Aorta (tissue), 5 donors: ENCODE data around the gene FERMT2. TPM values are rescaled to one million over a fixed set of nuclear protein-coding genes. Genes with fewer than 3 reads are reported as not detected.
"Not testable (repeated sequence)": the region's sequence is repeated elsewhere in the genome, so short reads cannot be mapped to it uniquely, and the experiment has no call there.

Experiments used
- ATAC-seq: fragments of 200-7000 bp; cut with Tn5 transposase; one replicate; pipeline ENCODE4 v1.9.1; 2022; ENCODE audit warnings: moderate library complexity; ENCODE audit not compliant: low FRiP score
- DNase-seq, 2 donors: peaks; one replicate each; pipeline ENCODE4 v3.0.0-alpha.2; 2020
- H3K27ac ChIP-seq, 2 donors: one replicate each; pipeline ENCODE4 v1.5.1; 2013; ENCODE audit warnings: low read length in 2 of 2, mild to moderate bottlenecking in 2 of 2, moderate library complexity in 2 of 2, control low read depth in 1 of 2, inconsistent platforms in 1 of 2, low read depth in 1 of 2
- H3K27me3 ChIP-seq, 2 donors: one replicate each; pipeline ENCODE4 v1.6.1; 2013; ENCODE audit warnings: control low read depth in 1 of 2, low read length in 1 of 2, mild to moderate bottlenecking in 1 of 2, moderate library complexity in 1 of 2; ENCODE audit not compliant: insufficient read depth in 2 of 2, control insufficient read depth in 1 of 2
- H3K36me3 ChIP-seq, 2 donors: one replicate each; pipeline ENCODE4 v1.6.1; 2013; ENCODE audit warnings: control low read depth in 1 of 2, low read length in 1 of 2, mild to moderate bottlenecking in 1 of 2; ENCODE audit not compliant: insufficient read depth in 2 of 2, control insufficient read depth in 1 of 2
- H3K4me1 ChIP-seq, 2 donors: one replicate each; pipeline ENCODE4 v1.6.1; 2013; ENCODE audit warnings: low read length in 2 of 2, control low read depth in 1 of 2, mild to moderate bottlenecking in 1 of 2, moderate library complexity in 1 of 2; ENCODE audit not compliant: insufficient read depth in 2 of 2, control insufficient read depth in 1 of 2
- H3K4me3 ChIP-seq, 2 donors: one replicate each; pipeline ENCODE4 v1.5.1; 2013; ENCODE audit warnings: low read length in 2 of 2, control low read depth in 1 of 2, mild to moderate bottlenecking in 1 of 2
- H3K9me3 ChIP-seq: one replicate; pipeline ENCODE4 v1.6.1; 2013; ENCODE audit warnings: mild to moderate bottlenecking, low read length; ENCODE audit not compliant: control insufficient read depth
- WGBS, 2 donors: extraction: QIAGEN DNeasy Blood & Tissue Kit; methylation state at CpG; one replicate each; pipeline ENCODE4 v1.1.7; 2013; 5-methylcytosine and 5-hydroxymethylcytosine counted together
- intact Hi-C, 2 donors: fragments of 100-400 bp; cut with DNase I; formaldehyde crosslinking; loops; one replicate each; pipeline versions ENCODE4 v1.14.2 to v1.15.0; 2022
- polyA plus RNA-seq, 2 donors: library from polyadenylated mRNA; stranded (reverse); fragments of 200-250 nt; gene quantifications; one replicate each; pipeline ENCODE4 v1.2.3, GENCODE V29; 2013
- total RNA-seq, 2 donors: library from RNA; stranded (reverse); fragmentation: NEBNext Ultra II Directional; extraction: Animal tissue kit (Norgen Biotek cat#: 25700); gene quantifications; one replicate each; pipeline ENCODE4 v1.2.1, GENCODE V29; 2021
- donor health status: healthy with polysubstance abuse.
- donor health status: Bipolar disorder and iron deficiency.
- donor health status: DM: no; HTN: no; CAD: no.
- donor health status: DM: no; HTN: no; CAD: no.
- donor health status: DM: yes; HTN: yes; CAD: no.

FERMT2 gene
- total and polyA plus RNA-seq, 4 donors: 63.0 to 310 (median 162) TPM

GRCh38 chr14:52935833-52936232, 15.0 kb downstream of the FERMT2 start:
- H3K9me3 ChIP-seq: no peaks in the 10 kb centered on the region
- H3K4me1 ChIP-seq: peaks cover 4 to 6% of the 10 kb centered on the region in 2 donors
- no peak for ATAC-seq
- WGBS, 2 donors: 26 to 39% methylated on average over 3 of the region's 3 CpGs
- H3K36me3 ChIP-seq: no peaks in the 10 kb centered on the region
- intact Hi-C loops: no loop called here
- no peak for DNase-seq
- no peaks in the 10 kb centered on the region for H3K27me3 ChIP-seq
- H3K27ac ChIP-seq: peak overlapping the region in 1 of 2 donors; percentile 28
- H3K4me3 ChIP-seq: no peak overlapping the region

DNA sequence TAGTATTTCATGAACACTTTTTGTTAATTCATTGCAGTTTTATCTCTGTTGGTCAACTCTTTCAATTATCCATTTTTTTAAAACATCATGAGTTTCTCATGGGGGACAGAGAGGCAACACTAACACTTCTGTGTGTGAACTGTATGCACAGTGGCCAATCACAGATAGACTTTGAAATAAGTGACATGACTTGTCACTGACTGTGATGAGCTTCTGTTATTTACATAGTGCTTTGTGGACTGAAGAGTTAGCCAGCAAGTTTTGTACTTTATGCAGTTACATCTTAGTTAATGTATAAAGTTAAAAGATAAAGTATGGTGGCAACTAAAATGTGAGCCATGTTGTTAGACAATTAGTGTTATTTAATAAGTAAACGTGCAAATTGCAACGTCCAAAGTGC, 16.1 kb downstream of the FERMT2 start:
- H3K27me3 ChIP-seq: no peaks in the 10 kb centered on the region
- H3K4me3 ChIP-seq: no peak overlapping the region
- H3K9me3 ChIP-seq: no peaks in the 10 kb centered on the region
- DNase-seq (no peak), ATAC-seq (no peak)
- WGBS, 2 donors: 26 to 41% methylated on average over 2 of the region's 2 CpGs
- intact Hi-C loops: no loop called here
- H3K27ac ChIP-seq: no peak overlapping the region
- H3K4me1 ChIP-seq: peaks cover 4% of the 10 kb centered on the region in 2 donors
- no peaks in the 10 kb centered on the region for H3K36me3 ChIP-seq

DNA sequence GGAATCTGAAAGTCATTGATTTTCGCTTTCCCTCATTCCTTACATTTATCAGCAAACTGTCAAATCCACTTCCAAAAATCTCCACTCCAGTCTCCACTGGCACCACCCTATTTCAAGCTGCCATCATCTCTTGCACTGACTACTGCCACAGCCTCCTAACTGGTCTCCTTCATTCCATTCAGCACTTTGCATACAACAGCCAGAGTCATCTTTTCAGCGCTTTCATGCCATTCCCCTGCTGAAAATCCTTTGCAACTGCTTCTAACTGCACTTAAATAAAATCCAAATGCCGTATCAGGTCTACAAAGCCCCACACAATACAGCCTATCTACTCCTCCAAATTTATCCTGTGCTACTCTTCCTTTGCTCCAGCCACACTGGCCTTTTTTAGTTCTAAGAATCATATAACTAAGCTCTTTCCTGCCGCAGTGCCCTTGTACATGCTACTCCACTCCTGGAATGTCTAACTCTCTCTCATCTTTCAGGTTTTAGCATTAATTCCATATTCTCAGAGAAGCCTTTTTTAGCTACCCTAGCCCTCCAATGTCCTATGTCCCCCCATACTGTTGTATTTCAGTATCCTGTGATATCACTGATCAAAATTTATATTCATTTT, 21.6 kb downstream of the FERMT2 start:
- no peak overlapping the region for H3K4me3 ChIP-seq
- no peaks in the 10 kb centered on the region for H3K27me3 ChIP-seq
- no peaks in the 10 kb centered on the region for H3K9me3 ChIP-seq
- ATAC-seq (no peak), DNase-seq (no peak)
- peaks cover 8 to 18% of the 10 kb centered on the region in 2 donors for H3K4me1 ChIP-seq
- no peak overlapping the region for H3K27ac ChIP-seq
- intact Hi-C loops: no loop called here
- WGBS, 2 donors: 94 to 96% methylated on average over 4 of the region's 4 CpGs
- no peaks in the 10 kb centered on the region for H3K36me3 ChIP-seq

DNA sequence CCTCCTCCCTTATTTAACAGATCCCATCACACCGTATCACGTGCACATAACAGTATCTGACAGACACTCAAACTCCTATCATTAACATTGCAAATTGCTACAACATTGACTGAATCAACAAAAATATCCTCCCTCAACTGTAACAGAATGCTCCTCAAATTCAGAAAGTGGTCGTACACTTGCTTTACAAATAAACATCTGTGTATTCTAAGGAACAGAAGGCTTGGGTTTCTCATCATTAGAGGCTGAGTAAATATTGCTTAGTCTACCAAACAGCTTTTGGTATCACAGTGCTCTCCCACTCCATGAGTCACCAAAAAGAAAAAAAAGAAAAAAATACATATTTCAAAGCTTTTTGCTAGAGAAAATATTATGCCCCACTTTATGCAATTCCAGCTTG, 23.9 kb downstream of the FERMT2 start:
- no peaks in the 10 kb centered on the region for H3K27me3 ChIP-seq
- DNase-seq (no peak), ATAC-seq (peak; percentile 56)
- peaks cover 16 to 25% of the 10 kb centered on the region in 2 donors for H3K4me1 ChIP-seq
- H3K9me3 ChIP-seq: no peaks in the 10 kb centered on the region
- WGBS, 2 donors: 8 to 16% methylated on average over 3 of the region's 3 CpGs
- no peaks in the 10 kb centered on the region for H3K36me3 ChIP-seq
- no peak overlapping the region for H3K27ac ChIP-seq
- intact Hi-C loops: no loop called here
- H3K4me3 ChIP-seq: peak overlapping the region in 1 of 2 donors; percentile 14

- H3K4me3 ChIP-seq: no peak overlapping the region
- H3K27ac ChIP-seq: peak overlapping the region in 1 of 2 donors; percentile 48
- H3K9me3 ChIP-seq: no peaks in the 10 kb centered on the region
- intact Hi-C loops: no loop called here
- ATAC-seq (no peak), DNase-seq (no peak)
- H3K4me1 ChIP-seq: peaks cover 17 to 21% of the 10 kb centered on the region in 2 donors
- WGBS, 2 donors: 13 to 32% methylated on average over 3 of the region's 3 CpGs
- no peaks in the 10 kb centered on the region for H3K27me3 ChIP-seq
- H3K36me3 ChIP-seq: no peaks in the 10 kb centered on the region
Observed at GRCh38 chr14:52923902-52924575, 26.8 kb downstream of the FERMT2 start.

GRCh38 chr14:52922656-52923055, 28.2 kb downstream of the FERMT2 start:
- H3K4me3 ChIP-seq: no peak overlapping the region
- no peaks in the 10 kb centered on the region for H3K9me3 ChIP-seq
- intact Hi-C loops: no loop called here
- H3K27ac ChIP-seq: peak overlapping the region in 1 of 2 donors; percentile 76
- H3K4me1 ChIP-seq: peaks cover 15 to 19% of the 10 kb centered on the region in 2 donors
- no peaks in the 10 kb centered on the region for H3K27me3 ChIP-seq
- ATAC-seq (no peak), DNase-seq (no peak)
- 6 to 8% methylated on average over 4 of the region's 4 CpGs for WGBS, 2 donors
- H3K36me3 ChIP-seq: no peaks in the 10 kb centered on the region

GRCh38 chr14:52922059-52922458, 28.8 kb downstream of the FERMT2 start:
- Histone ChIP-seq H3K27ac (peak overlapping the region; percentile 44 to 65), H3K4me1 (peaks cover 16 to 20% of the 10 kb centered on the region in 2 donors), H3K27me3 (no peaks in the 10 kb centered on the region), H3K36me3 (no peaks in the 10 kb centered on the region), H3K9me3 (no peaks in the 10 kb centered on the region), H3K4me3 (no peak overlapping the region)
- DNase-seq (no peak), ATAC-seq (no peak)
- intact Hi-C loops: no loop called here

DNA sequence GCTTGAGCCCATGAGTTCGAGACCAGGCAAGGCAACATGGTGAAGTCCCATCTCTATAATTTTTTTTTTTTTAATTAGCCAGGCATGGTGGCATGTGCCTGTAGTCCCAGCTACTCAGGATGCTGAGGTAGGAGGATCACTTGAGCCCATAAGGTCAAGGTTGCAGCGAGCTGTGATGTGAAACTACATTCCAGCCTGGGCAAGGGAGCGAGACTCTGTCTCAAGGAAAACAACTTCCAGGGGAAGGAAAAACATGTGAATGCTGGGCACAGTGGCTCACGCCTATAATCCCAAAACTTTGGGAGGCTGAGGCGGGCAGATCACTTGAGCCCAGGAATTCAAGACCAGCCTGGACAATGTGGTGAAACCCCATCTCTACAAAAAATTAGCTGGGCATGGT, 30.4 kb downstream of the FERMT2 start:
- 30 to 40% methylated on average over 5 of the region's 5 CpGs for WGBS, 2 donors
- intact Hi-C loops: not testable (repeated sequence)

GRCh38 chr14:52919971-52920370, 30.9 kb downstream of the FERMT2 start:
- intact Hi-C loops: loop anchor here in 1 of 2 donors (5.0 kb wide), 1 partner anchor 38 kb away; no protein-coding TSS in a partner anchor
- ATAC-seq (peak; percentile 17), DNase-seq (no peak)
- Histone ChIP-seq H3K36me3 (no peaks in the 10 kb centered on the region), H3K27ac (peak overlapping the region in 1 of 2 donors; percentile 21), H3K4me3 (no peak overlapping the region), H3K4me1 (peaks cover 14 to 22% of the 10 kb centered on the region in 2 donors), H3K27me3 (no peaks in the 10 kb centered on the region), H3K9me3 (no peaks in the 10 kb centered on the region)
- 4% methylated on average over 3 of the region's 3 CpGs for WGBS, 2 donors

More for the DNA sequence above, 30.4 kb downstream of the FERMT2 start:
- not testable (repeated sequence) for H3K4me3 ChIP-seq, H3K9me3 ChIP-seq, H3K27me3 ChIP-seq, ATAC-seq, H3K36me3 ChIP-seq, DNase-seq
- H3K27ac ChIP-seq: peak overlapping the region in 1 of 2 donors; percentile 81
- peaks cover 16 to 22% of the 10 kb centered on the region in 2 donors for H3K4me1 ChIP-seq
